G401 (cell line): ENCODE data around the gene IGFLR1. TPM values are rescaled to one million over a fixed set of nuclear protein-coding genes. Genes with fewer than 3 reads are reported as not detected.

Experiments
- DNase-seq: peaks from one replicate; pipeline ENCODE4 v3.0.0-alpha.2; 2015; ENCODE audit warnings: low spot score
- in situ Hi-C: cut with HindIII; loops from 2 replicates; pipeline ENCODE4 v1.10.0; 2016; ENCODE audit warnings: low sequenced_read_pairs, mixed read lengths
- total RNA-seq: library from RNA; depleted of rRNA; stranded (reverse); fragments of >200 nt; shearing (Covaris generic); gene quantifications from 2 replicates; pipeline ENCODE4 v1.2.3, GENCODE V29; 2014

The IGFLR1 gene
- total RNA-seq, 1 experiment from 2014 or later, result 4.0 TPM

DNA sequence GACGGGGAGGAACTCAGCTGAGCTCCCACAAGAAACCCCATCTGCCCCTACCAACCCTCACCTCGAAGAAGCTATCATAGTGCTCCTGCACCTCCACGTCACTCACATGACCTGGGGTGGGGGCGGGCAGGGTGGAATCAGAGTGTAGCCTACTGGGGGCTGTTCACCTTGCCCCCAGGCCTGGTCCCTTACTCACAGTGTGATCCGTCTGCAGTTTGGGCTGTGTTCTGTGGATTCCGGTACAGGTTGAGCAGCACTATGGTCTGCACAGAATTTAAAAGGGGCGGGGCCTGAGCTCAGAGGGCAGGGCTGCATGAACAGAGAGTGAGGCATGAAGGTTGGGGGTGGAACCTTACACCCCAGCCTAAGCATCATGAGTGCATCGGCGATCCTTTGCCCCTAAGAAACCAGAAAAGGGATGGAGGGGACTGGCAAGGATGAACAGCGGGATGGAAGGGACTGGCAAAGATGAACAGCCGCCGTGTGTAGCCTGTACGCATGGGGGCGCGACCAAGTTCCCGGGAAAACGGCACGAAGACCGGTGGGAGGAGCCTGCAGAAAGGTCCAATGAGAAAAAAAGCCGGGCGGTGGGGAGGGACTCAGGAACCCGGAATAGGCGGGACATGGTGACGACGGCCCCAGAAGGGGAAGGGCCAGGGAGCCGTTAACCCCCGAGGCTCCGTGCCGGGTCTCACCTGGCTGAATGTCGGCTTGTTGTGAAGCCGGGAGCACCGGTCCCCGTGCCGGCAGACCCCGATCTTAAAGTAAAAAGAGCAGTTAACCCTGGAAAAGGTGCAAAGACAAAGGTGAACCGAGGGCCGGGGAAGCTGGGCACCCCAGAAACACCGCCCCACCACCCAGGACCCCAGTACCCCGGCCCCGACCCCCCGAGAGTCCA lies 2.4 kb upstream of the IGFLR1 start:
- in situ Hi-C loops, result no loop called here
- peak; percentile 98 for DNase-seq

DNA sequence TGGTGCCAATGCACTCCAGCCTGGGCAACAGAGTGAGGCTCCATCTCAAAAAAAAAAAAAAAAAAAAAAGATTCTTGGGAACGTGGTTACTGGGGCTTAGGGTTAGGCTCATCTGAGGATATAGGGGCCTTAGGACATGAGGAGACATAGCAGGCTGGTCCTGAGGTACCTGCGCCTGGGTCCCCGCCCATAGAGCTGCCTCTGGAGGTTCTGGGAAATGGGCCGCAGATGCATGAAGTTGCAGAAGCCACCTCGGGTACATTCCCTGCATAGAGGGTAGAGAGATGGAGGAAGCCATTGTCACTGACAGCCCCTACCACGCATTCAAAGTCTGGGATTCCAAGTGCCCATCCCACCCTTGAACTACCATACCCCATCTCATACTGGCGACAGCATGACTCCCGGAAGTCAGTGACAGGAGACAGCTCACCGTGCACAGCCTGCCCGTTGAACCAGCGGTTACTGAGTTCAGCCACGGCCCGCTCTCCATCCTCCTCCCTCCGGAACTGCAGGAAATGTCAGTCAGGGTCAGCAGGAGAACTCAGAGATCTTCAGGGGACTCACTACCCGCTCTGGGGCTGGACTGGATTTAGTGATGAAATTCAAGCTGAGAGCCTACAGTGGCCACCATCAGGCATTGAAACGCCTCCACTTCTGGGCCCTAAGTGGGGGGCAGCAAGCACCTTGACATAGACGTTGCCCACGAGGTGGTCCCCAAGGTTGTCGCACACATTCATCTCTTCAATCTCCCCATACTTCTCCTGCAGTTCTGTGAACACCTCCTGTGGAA lies 1.6 kb upstream of the IGFLR1 start:
- in situ Hi-C loops, result no loop called here
- DNase-seq, result no peak

DNA sequence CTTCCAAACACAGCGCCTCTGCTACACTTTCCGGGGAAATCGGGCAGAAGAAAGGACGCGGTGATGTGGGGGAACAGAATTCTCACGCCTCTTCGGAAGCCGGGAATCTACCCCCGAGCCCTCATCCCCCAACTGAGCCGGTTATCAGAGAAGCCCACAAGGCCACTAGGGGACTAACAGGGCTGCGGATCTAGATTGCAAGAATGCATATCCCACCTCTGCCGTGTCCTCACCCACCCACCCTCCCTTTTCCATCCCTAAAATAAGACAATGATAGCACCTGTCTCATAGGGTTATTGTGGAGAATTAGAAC lies 1.1 kb downstream of the IGFLR1 start:
- DNase-seq, result no peak
- in situ Hi-C loops, result no loop called here

DNA sequence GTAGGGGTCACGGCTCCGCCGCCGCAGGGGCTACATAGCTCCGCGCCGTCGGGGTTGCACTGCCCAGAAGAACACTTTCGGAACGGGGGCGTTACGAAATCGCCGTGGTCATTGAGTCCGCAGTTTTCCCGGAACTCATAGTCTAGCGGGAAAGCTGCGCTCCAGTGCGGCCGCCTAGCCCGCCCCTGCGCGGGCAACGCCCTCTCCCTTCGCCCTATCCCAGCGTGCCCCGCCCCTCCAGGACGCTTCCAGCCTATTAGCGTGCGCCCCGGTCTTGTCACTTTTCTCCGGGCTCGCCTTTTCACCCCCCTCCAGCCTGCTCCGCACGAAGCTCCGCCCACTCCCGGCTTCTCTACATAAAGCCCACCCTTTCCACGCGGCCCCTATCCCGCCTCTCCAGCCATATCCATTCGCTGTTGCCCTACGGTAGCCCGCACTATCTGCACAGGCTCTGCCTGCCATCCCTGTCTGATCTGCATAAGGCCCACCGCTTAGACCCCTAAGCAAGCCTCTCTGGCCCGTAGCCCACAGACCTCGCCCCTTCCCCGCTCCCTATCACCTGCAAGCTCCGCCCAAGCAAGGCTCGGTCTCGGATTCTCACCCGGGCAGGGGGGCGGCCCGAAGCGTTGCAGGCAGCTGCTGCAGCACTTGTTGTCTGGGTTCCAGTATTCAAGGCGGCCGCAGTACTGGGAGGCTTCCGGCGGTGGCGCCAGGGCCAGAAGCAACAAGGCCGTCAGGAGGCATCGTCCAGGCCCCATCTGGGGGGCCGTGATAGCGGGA lies 1.6 kb downstream of the IGFLR1 start:
- peak; percentile 98 for DNase-seq
- in situ Hi-C loops, result no loop called here

DNA sequence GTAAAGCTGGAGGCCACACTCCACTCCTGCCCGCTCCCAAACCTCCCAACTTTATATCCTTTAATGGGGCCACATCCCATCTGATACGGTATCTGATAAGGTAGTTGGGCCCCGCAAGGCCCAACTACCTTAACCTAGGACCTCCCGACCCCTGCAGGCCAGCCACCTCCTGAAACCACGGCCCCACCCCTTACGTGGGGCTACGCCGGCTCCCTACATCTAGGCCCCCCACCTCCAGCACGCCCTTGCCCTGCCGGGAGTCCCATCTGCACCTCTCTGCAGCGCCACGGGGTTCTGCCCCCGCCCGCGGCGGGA lies 2.2 kb downstream of the IGFLR1 start:
- no peak for DNase-seq
- in situ Hi-C loops, result no loop called here

DNA sequence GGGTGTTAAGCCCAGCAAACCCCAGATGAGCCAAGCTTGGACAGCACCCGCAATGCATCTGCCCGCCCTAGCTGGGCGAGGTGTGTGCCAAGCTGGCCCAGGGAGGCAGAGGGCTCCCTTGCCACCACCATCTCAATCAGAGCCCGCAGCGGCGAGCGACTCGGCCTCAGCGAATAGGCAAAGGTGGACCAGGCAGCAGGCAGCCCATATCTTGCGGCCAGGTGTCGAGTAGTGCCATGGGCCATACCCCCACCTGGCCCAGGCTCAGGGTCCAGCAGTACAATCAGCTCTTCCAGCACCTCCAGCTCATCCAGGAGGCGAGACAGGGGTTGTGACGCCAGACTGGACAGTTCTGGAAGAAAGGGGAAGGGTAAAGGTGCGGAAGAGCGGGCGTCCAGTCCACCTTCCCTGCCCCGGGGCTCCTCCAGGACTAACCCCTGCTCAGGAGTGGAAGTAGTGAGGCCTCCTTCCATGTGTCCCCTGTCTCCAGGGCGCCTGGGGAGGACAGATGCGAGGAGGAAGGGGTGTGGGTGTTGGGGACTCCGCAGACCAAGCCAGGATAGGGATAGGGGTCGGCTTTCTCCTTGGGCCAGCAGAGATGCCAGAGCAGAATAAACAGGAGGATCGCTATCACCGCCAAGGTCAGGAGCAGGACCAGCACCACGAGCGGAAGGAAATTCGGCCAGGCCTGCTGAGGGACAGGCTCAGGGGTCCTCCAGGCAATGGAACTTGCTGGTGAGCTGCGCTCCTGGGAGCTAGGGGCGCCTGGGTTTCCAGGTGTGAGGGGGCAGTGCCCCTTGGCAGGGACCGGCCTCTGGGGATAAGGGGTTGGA lies 2.8 kb downstream of the IGFLR1 start:
- in situ Hi-C loops, result no loop called here
- no peak for DNase-seq

DNA sequence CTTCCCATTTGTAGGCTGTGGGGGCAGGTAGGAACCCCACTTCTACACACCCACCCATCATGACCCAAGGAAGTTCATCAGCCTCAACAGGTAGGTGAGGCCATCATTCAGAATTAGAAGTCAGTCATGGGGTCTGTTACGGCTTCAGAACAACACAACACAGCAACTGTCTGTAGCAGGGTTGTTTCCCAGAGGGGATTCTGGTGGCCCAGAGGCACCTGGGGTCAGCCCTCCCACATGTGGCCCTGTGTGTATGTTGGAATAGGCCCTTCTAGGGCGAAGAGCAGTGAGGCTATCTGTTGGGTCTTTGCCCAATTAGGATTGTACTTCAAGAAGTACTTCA lies 3.4 kb downstream of the IGFLR1 start:
- DNase-seq, result no peak

DNA sequence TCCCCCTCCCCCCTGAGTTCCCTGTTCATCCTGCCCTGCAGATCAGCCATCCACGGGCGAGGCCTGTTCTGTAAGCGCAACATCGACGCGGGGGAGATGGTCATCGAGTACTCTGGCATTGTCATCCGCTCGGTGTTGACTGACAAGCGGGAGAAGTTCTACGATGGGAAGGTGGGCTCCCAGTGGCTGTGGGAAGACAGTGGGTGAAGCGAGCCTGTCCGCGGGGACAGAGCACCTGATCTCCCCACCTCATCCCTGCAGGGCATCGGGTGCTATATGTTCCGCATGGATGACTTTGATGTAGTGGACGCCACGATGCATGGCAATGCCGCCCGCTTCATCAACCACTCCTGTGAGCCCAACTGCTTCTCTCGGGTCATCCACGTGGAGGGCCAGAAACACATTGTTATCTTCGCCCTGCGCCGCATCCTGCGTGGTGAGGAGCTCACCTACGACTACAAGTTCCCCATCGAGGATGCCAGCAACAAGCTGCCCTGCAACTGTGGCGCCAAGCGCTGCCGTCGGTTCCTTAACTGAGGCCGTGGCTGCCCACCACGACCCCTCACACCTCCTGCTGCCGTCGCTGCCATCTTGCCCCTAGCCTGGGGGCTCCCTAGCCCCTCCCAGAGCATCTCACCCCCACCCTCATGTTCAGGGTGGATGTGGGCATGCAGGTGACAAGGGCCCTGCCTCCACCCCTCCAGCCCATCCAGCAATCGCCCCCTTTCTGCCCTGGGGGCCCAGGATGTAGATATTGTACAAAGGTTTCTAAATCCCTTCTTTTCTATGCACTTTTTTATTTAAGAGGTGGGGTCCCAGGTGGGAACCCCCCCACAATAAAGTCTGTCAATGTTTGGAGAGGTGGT lies 4.0 kb downstream of the IGFLR1 start:
- DNase-seq, result no peak
- in situ Hi-C loops, result no loop called here

More for the DNA sequence above, 3.4 kb downstream of the IGFLR1 start:
- in situ Hi-C loops, result no loop called here

DNA sequence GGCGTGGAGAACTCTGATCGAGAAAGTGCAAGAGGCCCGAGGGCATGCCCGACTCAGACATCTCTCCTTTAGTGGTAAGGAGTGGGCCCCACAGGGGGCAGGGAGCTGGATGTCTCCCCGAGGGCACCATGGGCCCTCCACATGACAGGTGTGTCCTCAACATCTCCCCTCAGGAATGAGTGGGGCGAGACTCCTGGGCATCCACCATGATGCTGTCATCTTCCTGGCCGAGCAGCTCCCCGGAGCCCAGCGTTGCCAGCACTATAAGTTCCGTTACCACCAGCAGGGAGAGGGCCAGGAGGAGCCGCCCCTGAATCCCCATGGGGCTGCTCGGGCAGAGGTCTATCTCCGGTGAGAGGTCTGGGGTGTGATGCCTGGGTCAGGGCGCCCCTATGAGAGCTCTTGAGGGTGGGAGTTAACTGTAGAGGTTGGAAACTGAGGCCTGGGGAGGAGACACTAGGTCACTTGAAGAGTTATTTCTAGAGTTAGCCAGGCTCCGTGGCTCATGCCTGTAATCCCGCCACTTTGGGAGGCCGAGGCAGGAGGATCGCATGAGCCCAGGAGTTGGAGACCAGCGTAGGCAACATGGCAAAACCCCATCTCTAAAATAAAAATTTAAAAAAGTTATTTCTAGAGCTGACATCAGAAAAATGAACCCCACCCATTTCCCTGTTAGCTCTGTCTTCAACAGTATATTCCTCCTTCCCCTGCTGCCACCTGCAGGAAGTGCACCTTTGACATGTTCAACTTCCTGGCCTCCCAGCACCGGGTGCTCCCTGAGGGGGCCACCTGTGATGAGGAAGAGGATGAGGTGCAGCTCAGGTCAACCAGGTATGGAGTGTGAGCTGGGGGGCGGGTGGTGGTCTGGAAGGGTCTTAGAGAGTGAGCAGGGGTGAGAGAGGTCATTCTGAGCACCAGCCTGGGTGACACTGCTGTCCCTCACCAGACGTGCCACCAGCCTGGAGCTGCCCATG lies 5.1 kb downstream of the IGFLR1 start:
- in situ Hi-C loops, result no loop called here
- DNase-seq, result no peak

DNA sequence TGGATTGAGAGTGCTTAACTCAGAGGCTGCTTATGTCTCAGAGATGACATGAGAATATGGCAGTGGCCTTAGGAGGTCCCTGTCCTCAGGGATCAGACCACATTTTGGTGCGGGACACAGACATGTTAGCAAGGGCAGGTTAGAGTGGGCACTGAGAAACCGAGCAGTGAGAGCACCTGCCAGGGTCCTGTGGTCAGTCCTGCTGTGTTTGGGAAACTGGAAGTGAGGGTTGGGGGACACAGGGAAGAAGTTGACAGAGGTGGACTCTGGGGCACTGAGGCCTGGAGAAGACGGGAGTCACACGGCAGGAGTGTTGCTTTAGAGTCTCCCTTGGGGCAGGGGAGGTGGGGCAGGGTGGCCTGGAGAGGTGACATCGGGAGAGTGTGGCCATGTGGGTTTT lies 7.4 kb downstream of the IGFLR1 start:
- in situ Hi-C loops, result no loop called here
- DNase-seq, result no peak

DNA sequence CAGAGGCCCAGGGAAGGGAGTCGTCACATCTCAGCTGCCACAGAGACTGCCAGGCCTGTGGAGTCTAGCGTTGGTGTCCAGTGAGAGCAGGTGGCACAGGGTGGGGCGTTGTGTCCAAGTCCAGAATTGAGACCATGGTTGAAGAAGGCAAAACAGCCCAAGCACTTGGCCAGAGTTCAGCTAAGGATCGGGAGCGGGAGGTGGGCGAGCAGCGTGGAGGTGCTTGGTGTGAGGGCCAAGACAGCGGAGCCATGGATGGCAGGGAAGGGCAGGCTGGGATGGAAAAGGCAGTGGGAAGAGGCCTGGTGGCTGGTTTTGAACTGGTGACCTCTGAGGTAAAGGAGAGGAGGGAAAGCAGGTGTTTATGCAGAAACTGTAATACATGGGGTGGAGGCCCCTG lies 8.0 kb downstream of the IGFLR1 start:
- in situ Hi-C loops, result no loop called here
- DNase-seq, result no peak

DNA sequence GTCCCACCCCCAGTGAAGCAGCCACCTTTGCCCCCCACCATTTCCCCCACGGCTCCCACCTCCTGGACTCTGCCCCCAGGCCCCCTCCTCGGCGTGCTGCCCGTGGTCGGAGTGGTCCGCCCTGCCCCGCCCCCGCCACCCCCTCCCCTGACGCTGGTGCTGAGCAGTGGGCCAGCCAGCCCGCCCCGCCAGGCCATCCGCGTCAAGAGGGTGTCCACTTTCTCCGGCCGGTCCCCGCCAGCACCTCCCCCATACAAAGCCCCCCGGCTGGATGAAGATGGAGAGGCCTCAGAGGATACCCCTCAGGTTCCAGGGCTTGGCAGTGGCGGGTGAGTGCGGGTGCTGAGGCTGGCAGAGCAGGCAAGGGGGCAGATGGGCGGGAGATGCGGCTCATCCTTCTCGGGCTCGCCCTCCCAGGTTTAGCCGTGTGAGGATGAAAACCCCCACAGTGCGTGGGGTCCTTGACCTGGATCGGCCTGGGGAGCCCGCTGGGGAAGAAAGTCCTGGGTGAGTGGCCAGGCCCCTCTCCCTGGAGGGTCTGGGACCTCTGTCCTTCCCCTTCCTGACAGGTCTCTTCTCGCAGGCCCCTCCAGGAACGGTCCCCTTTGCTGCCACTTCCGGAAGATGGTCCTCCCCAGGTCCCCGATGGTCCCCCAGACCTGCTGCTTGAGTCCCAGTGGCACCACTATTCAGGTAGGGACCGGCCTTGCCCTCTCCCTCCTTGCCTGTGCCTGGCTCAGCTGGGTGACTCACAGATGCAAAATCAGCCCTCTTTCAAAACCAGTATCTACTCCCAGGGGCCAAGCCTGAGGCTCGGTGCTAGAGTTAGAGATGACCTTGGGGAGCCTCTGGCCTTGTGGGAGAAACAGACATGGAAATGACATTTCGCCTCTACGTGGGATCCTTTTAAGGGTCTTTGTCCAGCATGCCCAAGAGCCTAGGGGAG lies 8.8 kb downstream of the IGFLR1 start:
- DNase-seq, result no peak
- in situ Hi-C loops, result no loop called here

DNA sequence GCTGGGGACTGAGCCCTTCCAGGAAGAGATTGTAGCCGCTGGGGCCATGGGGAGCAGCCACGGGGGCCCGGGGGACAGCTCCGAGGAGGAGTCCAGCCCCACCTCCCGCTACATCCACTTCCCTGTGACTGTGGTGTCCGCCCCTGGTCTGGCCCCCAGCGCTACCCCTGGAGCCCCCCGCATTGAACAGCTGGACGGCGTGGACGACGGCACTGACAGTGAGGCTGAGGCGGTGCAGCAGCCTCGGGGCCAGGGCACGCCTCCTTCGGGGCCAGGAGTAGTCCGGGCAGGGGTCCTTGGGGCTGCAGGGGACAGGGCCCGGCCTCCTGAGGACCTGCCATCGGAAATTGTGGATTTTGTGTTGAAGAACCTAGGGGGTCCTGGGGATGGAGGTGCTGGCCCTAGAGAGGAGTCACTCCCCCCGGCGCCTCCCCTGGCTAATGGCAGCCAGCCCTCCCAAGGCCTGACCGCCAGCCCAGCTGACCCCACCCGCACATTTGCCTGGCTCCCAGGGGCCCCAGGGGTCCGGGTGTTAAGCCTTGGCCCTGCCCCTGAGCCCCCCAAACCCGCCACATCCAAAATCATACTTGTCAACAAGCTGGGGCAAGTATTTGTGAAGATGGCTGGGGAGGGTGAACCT lies 9.6 kb downstream of the IGFLR1 start:
- no peak for DNase-seq
- in situ Hi-C loops, result no loop called here

DNA sequence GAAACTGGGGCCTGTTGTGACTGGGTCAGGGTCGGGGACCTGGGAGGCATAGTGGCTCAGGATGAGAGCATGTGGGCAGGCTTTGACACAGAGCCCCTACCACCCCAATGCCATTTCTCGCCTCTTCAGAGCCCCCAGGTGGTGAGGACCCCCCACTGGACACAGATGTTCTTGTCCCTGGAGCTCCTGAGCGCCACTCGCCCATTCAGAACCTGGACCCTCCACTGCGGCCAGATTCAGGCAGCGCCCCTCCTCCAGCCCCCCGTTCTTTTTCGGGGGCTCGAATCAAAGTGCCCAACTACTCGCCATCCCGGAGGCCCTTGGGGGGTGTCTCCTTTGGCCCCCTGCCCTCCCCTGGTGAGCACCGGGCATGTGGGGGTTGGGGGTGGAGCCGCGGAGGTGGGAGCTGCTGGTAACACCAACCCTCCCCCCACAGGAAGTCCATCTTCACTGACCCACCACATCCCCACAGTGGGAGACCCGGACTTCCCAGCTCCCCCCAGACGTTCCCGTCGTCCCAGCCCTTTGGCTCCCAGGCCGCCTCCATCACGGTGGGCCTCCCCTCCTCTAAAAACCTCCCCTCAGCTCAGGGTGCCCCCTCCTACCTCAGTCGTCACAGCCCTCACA lies 10.4 kb downstream of the IGFLR1 start:
- DNase-seq, result no peak
- in situ Hi-C loops, result no loop called here

DNA sequence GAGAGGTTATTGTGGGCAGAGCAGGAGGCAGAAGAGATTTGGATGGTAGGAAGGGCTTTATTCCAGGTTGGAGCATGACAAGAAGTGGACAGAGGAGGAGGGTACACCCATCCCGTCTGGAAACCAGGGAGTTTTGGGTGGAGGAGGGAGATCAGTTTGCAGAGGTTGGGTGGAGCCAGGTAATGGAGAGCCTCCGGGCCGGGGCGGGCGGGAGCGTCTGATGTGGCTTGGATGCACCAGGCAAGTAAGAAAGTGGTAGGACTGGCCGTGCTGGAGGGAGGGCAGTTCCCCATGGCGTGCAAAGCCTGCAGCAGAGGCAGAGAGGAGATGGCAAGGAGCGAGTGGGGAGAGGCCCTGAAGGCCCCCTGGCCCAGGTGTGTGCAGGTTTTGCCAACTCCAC lies 10.9 kb downstream of the IGFLR1 start:
- in situ Hi-C loops, result no loop called here
- no peak for DNase-seq
